ENCODE data around the gene SEC24D.
"Not testable (repeated sequence)": the region's sequence is repeated elsewhere in the genome, so short reads cannot be mapped to it uniquely, and the experiment has no call there.

Gene SEC24D

GRCh38 chr4:118801895-118802575, 33.9 kb downstream of the SEC24D start:
- H3K9me3 ChIP-seq (ENCODE audit: insufficient read depth, low read depth, low read length): no peaks in the 10 kb centered on the region
- H3K27me3 ChIP-seq (ENCODE audit: insufficient read depth, low read length): no peaks in the 10 kb centered on the region
- H3K27ac ChIP-seq (ENCODE audit: low read length): no peak overlapping the region
- no peak overlapping the region for H3K9ac ChIP-seq (ENCODE audit: low read depth, low read length)
- peaks cover 90% of the 10 kb centered on the region for H3K36me3 ChIP-seq (ENCODE audit: insufficient read depth, low read depth, low read length)
- H3K4me1 ChIP-seq (ENCODE audit: insufficient read depth, low read length): peaks cover 8% of the 10 kb centered on the region
- H3K4me3 ChIP-seq (ENCODE audit: low read length): no peak overlapping the region

- Histone ChIP-seq H3K36me3 (ENCODE audit: insufficient read depth, low read depth, low read length) (peaks cover 93% of the 10 kb centered on the region), H3K4me1 (ENCODE audit: insufficient read depth, low read length) (peaks cover 8% of the 10 kb centered on the region), H3K4me3 (ENCODE audit: low read length) (no peak overlapping the region), H3K27ac (ENCODE audit: low read length) (no peak overlapping the region), H3K9ac (ENCODE audit: low read depth, low read length) (no peak overlapping the region), H3K9me3 (ENCODE audit: insufficient read depth, low read depth, low read length) (no peaks in the 10 kb centered on the region), H3K27me3 (ENCODE audit: insufficient read depth, low read length) (no peaks in the 10 kb centered on the region)
Observed at GRCh38 chr4:118799231-118799942, 36.5 kb downstream of the SEC24D start.

- no peak overlapping the region for H3K4me3 ChIP-seq (ENCODE audit: low read length)
- peaks cover 92% of the 10 kb centered on the region for H3K36me3 ChIP-seq (ENCODE audit: insufficient read depth, low read depth, low read length)
- H3K4me1 ChIP-seq (ENCODE audit: insufficient read depth, low read length): 0 out of 2 replicates have a peak, but pooled peaks cover 4% of the 10 kb centered on the region
- H3K9ac ChIP-seq (ENCODE audit: low read depth, low read length): no peak overlapping the region
- H3K27ac ChIP-seq (ENCODE audit: low read length): no peak overlapping the region
- H3K27me3 ChIP-seq (ENCODE audit: insufficient read depth, low read length): no peaks in the 10 kb centered on the region
- H3K9me3 ChIP-seq (ENCODE audit: insufficient read depth, low read depth, low read length): no peaks in the 10 kb centered on the region
Observed at GRCh38 chr4:118798658-118799057, 37.3 kb downstream of the SEC24D start.

- Histone ChIP-seq H3K36me3 (ENCODE audit: insufficient read depth, low read depth, low read length) (peaks cover 91% of the 10 kb centered on the region), H3K4me3 (ENCODE audit: low read length) (no peak overlapping the region), H3K27ac (ENCODE audit: low read length) (no peak overlapping the region), H3K27me3 (ENCODE audit: insufficient read depth, low read length) (no peaks in the 10 kb centered on the region), H3K9me3 (ENCODE audit: insufficient read depth, low read depth, low read length) (no peaks in the 10 kb centered on the region), H3K4me1 (ENCODE audit: insufficient read depth, low read length) (no peaks in the 10 kb centered on the region), H3K9ac (ENCODE audit: low read depth, low read length) (no peak overlapping the region)
Observed at GRCh38 chr4:118797558-118798142, 38.3 kb downstream of the SEC24D start.

GRCh38 chr4:118791690-118792446, 44.1 kb downstream of the SEC24D start:
- peaks cover 52% of the 10 kb centered on the region for H3K36me3 ChIP-seq (ENCODE audit: insufficient read depth, low read depth, low read length)
- not testable (repeated sequence) for H3K4me3 ChIP-seq (ENCODE audit: low read length); H3K4me1 ChIP-seq (ENCODE audit: insufficient read depth, low read length); H3K27me3 ChIP-seq (ENCODE audit: insufficient read depth, low read length); H3K9ac ChIP-seq (ENCODE audit: low read depth, low read length); H3K27ac ChIP-seq (ENCODE audit: low read length); H3K9me3 ChIP-seq (ENCODE audit: insufficient read depth, low read depth, low read length)

GRCh38 chr4:118790544-118790943, 45.4 kb downstream of the SEC24D start:
- no peak overlapping the region for H3K27ac ChIP-seq (ENCODE audit: low read length)
- no peaks in the 10 kb centered on the region for H3K27me3 ChIP-seq (ENCODE audit: insufficient read depth, low read length)
- peaks cover 39% of the 10 kb centered on the region for H3K36me3 ChIP-seq (ENCODE audit: insufficient read depth, low read depth, low read length)
- no peak overlapping the region for H3K4me3 ChIP-seq (ENCODE audit: low read length)
- H3K9ac ChIP-seq (ENCODE audit: low read depth, low read length): no peak overlapping the region
- H3K9me3 ChIP-seq (ENCODE audit: insufficient read depth, low read depth, low read length): no peaks in the 10 kb centered on the region
- H3K4me1 ChIP-seq (ENCODE audit: insufficient read depth, low read length): no peaks in the 10 kb centered on the region

- Histone ChIP-seq H3K27ac (ENCODE audit: low read length) (no peak overlapping the region), H3K4me1 (ENCODE audit: insufficient read depth, low read length) (no peaks in the 10 kb centered on the region), H3K9me3 (ENCODE audit: insufficient read depth, low read depth, low read length) (no peaks in the 10 kb centered on the region), H3K4me3 (ENCODE audit: low read length) (no peak overlapping the region), H3K36me3 (ENCODE audit: insufficient read depth, low read depth, low read length) (peaks cover 25% of the 10 kb centered on the region), H3K9ac (ENCODE audit: low read depth, low read length) (no peak overlapping the region), H3K27me3 (ENCODE audit: insufficient read depth, low read length) (no peaks in the 10 kb centered on the region)
Observed at GRCh38 chr4:118788911-118789310, 47.0 kb downstream of the SEC24D start.

- Histone ChIP-seq H3K27me3 (ENCODE audit: insufficient read depth, low read length) (no peaks in the 10 kb centered on the region), H3K4me3 (ENCODE audit: low read length) (no peak overlapping the region), H3K36me3 (ENCODE audit: insufficient read depth, low read depth, low read length) (peaks cover 28% of the 10 kb centered on the region), H3K9ac (ENCODE audit: low read depth, low read length) (no peak overlapping the region), H3K4me1 (ENCODE audit: insufficient read depth, low read length) (no peaks in the 10 kb centered on the region), H3K27ac (ENCODE audit: low read length) (no peak overlapping the region), H3K9me3 (ENCODE audit: insufficient read depth, low read depth, low read length) (peaks cover 7% of the 10 kb centered on the region)
Observed at GRCh38 chr4:118787844-118788380, 48.0 kb downstream of the SEC24D start.

GRCh38 chr4:118784776-118785175, 51.1 kb downstream of the SEC24D start:
- Histone ChIP-seq H3K36me3 (ENCODE audit: insufficient read depth, low read depth, low read length) (peaks cover 29% of the 10 kb centered on the region), H3K4me3 (ENCODE audit: low read length) (no peak overlapping the region), H3K4me1 (ENCODE audit: insufficient read depth, low read length) (no peaks in the 10 kb centered on the region), H3K27me3 (ENCODE audit: insufficient read depth, low read length) (no peaks in the 10 kb centered on the region), H3K9me3 (ENCODE audit: insufficient read depth, low read depth, low read length) (peaks cover 10% of the 10 kb centered on the region), H3K27ac (ENCODE audit: low read length) (no peak overlapping the region), H3K9ac (ENCODE audit: low read depth, low read length) (no peak overlapping the region)

- no peak overlapping the region for H3K27ac ChIP-seq (ENCODE audit: low read length)
- H3K9ac ChIP-seq (ENCODE audit: low read depth, low read length): no peak overlapping the region
- H3K4me1 ChIP-seq (ENCODE audit: insufficient read depth, low read length): no peaks in the 10 kb centered on the region
- peaks cover 10% of the 10 kb centered on the region for H3K9me3 ChIP-seq (ENCODE audit: insufficient read depth, low read depth, low read length)
- H3K36me3 ChIP-seq (ENCODE audit: insufficient read depth, low read depth, low read length): peaks cover 23% of the 10 kb centered on the region
- no peak overlapping the region for H3K4me3 ChIP-seq (ENCODE audit: low read length)
- no peaks in the 10 kb centered on the region for H3K27me3 ChIP-seq (ENCODE audit: insufficient read depth, low read length)
Observed at GRCh38 chr4:118783887-118784286, 52.0 kb downstream of the SEC24D start.

- not testable (repeated sequence) for H3K9ac ChIP-seq (ENCODE audit: low read depth, low read length); H3K27ac ChIP-seq (ENCODE audit: low read length); H3K4me3 ChIP-seq (ENCODE audit: low read length); H3K4me1 ChIP-seq (ENCODE audit: insufficient read depth, low read length); H3K27me3 ChIP-seq (ENCODE audit: insufficient read depth, low read length)
- Histone ChIP-seq H3K36me3 (ENCODE audit: insufficient read depth, low read depth, low read length) (peaks cover 18% of the 10 kb centered on the region), H3K9me3 (ENCODE audit: insufficient read depth, low read depth, low read length) (peaks cover 10% of the 10 kb centered on the region)
Observed at GRCh38 chr4:118782886-118783285, 53.0 kb downstream of the SEC24D start.

Data from iPS-20b (cell line).